HCT116 (cell line): ENCODE measurements around the gene DCLRE1A.

Experiments used
- ELF1 ChIP-seq: IDR thresholded peaks from 2 replicates; pipeline ENCODE4 v1.6.1; 2012; ENCODE audit warnings: low read depth, borderline replicate concordance
- EZH2 ChIP-seq: fragments of 200-600 bp; sonication (generic); IDR thresholded peaks from 2 replicates; pipeline ENCODE4 v1.6.1; 2017; ENCODE audit warnings: antibody characterized with exemption, mixed run types
- FOSL1 ChIP-seq: IDR thresholded peaks from 2 replicates; pipeline ENCODE4 v1.6.1; 2012; ENCODE audit warnings: low read depth
- POLR2A ChIP-seq: IDR thresholded peaks from 2 replicates; pipeline ENCODE4 v1.7.0; 2011; ENCODE audit warnings: borderline replicate concordance; ENCODE audit not compliant: insufficient read depth, insufficient read length; ENCODE audit errors: extremely low read depth
- POLR2AphosphoS5 ChIP-seq: IDR thresholded peaks from 2 replicates; pipeline ENCODE4 v1.6.1; 2011; ENCODE audit warnings: mild to moderate bottlenecking, low read depth, low read length, moderate library complexity
- SP1 ChIP-seq: IDR thresholded peaks from 2 replicates; pipeline ENCODE4 v1.6.1; 2012; ENCODE audit warnings: low read depth
- YY1 ChIP-seq: IDR thresholded peaks from 2 replicates; pipeline ENCODE4 v1.6.1; 2011; ENCODE audit warnings: low read length, low read depth, moderate library complexity, mild to moderate bottlenecking; ENCODE audit not compliant: insufficient replicate concordance; ENCODE audit errors: extremely low read depth
- TF ChIP-seq, protein P1 (sequence below), 3 experiments: fragments of 200-600 bp in 1 of 3; sonication (generic) in 1 of 3; IDR thresholded peaks in 2 of 3; conservative IDR thresholded peaks in 1 of 3; 2 replicates each; pipeline ENCODE4 v1.5.1; 2012 to 2017; ENCODE audit warnings: low read depth in 2 of 3, low read length in 2 of 3, antibody characterized with exemption in 1 of 3, borderline replicate concordance in 1 of 3, control low read depth in 1 of 3, mild to moderate bottlenecking in 1 of 3, mixed read lengths in 1 of 3, mixed run types in 1 of 3, moderate library complexity in 1 of 3; ENCODE audit not compliant: insufficient read depth in 1 of 3
- TF ChIP-seq, protein P2 (sequence below): IDR thresholded peaks from 2 replicates; pipeline ENCODE4 v1.6.1; 2011; ENCODE audit warnings: mild to moderate bottlenecking, low read length, moderate library complexity; ENCODE audit not compliant: insufficient replicate concordance; ENCODE audit errors: extremely low read depth
- TF ChIP-seq, protein P3 (sequence below): IDR thresholded peaks from 2 replicates; pipeline ENCODE4 v1.6.1; 2012
- TF ChIP-seq, protein P4 (sequence below): IDR thresholded peaks from 2 replicates; pipeline ENCODE4 v1.6.1; 2012; ENCODE audit warnings: low read depth

DNA sequence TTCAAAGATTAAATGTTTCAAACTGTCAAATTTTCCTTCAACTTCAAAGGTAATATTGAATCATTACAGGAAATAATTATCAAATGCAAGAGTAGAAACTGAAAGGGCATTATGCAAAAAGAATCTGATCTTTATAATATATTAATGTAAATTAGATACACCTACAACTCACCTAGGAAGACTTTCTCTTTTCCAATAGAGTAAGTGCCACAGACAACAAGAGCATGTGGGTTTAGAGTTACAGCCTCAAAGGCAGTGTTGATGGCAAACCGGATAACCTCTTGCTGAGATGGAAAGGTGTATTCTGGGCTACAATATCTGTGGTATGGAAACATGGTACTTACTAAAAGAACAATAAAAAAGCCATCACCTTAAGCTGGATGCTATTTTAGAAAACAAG, 11.7 kb downstream of the DCLRE1A start:
- TF ChIP-seq POLR2A (no peak), EZH2 (no peak), FOSL1 (no peak), YY1 (no peak), SP1 (no peak), POLR2AphosphoS5 (no peak), ELF1 (no peak)
- TF ChIP-seq, protein P1, sequence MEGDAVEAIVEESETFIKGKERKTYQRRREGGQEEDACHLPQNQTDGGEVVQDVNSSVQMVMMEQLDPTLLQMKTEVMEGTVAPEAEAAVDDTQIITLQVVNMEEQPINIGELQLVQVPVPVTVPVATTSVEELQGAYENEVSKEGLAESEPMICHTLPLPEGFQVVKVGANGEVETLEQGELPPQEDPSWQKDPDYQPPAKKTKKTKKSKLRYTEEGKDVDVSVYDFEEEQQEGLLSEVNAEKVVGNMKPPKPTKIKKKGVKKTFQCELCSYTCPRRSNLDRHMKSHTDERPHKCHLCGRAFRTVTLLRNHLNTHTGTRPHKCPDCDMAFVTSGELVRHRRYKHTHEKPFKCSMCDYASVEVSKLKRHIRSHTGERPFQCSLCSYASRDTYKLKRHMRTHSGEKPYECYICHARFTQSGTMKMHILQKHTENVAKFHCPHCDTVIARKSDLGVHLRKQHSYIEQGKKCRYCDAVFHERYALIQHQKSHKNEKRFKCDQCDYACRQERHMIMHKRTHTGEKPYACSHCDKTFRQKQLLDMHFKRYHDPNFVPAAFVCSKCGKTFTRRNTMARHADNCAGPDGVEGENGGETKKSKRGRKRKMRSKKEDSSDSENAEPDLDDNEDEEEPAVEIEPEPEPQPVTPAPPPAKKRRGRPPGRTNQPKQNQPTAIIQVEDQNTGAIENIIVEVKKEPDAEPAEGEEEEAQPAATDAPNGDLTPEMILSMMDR (IDR thresholded peaks at IDR 0.05 in 2 of 3, conservative IDR thresholded peaks at IDR 0.05 in 1 of 3; ENCODE audit: borderline replicate concordance in 1 of 3, insufficient read depth in 1 of 3, low read depth in 2 of 3, low read length in 2 of 3): no peak
- TF ChIP-seq, protein P2, sequence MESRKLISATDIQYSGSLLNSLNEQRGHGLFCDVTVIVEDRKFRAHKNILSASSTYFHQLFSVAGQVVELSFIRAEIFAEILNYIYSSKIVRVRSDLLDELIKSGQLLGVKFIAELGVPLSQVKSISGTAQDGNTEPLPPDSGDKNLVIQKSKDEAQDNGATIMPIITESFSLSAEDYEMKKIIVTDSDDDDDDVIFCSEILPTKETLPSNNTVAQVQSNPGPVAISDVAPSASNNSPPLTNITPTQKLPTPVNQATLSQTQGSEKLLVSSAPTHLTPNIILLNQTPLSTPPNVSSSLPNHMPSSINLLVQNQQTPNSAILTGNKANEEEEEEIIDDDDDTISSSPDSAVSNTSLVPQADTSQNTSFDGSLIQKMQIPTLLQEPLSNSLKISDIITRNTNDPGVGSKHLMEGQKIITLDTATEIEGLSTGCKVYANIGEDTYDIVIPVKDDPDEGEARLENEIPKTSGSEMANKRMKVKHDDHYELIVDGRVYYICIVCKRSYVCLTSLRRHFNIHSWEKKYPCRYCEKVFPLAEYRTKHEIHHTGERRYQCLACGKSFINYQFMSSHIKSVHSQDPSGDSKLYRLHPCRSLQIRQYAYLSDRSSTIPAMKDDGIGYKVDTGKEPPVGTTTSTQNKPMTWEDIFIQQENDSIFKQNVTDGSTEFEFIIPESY: no peak
- TF ChIP-seq, protein P3, sequence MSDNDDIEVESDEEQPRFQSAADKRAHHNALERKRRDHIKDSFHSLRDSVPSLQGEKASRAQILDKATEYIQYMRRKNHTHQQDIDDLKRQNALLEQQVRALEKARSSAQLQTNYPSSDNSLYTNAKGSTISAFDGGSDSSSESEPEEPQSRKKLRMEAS: no peak
- TF ChIP-seq, protein P4, sequence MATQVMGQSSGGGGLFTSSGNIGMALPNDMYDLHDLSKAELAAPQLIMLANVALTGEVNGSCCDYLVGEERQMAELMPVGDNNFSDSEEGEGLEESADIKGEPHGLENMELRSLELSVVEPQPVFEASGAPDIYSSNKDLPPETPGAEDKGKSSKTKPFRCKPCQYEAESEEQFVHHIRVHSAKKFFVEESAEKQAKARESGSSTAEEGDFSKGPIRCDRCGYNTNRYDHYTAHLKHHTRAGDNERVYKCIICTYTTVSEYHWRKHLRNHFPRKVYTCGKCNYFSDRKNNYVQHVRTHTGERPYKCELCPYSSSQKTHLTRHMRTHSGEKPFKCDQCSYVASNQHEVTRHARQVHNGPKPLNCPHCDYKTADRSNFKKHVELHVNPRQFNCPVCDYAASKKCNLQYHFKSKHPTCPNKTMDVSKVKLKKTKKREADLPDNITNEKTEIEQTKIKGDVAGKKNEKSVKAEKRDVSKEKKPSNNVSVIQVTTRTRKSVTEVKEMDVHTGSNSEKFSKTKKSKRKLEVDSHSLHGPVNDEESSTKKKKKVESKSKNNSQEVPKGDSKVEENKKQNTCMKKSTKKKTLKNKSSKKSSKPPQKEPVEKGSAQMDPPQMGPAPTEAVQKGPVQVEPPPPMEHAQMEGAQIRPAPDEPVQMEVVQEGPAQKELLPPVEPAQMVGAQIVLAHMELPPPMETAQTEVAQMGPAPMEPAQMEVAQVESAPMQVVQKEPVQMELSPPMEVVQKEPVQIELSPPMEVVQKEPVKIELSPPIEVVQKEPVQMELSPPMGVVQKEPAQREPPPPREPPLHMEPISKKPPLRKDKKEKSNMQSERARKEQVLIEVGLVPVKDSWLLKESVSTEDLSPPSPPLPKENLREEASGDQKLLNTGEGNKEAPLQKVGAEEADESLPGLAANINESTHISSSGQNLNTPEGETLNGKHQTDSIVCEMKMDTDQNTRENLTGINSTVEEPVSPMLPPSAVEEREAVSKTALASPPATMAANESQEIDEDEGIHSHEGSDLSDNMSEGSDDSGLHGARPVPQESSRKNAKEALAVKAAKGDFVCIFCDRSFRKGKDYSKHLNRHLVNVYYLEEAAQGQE: no peak
